HG02678 (cell line): ENCODE measurements around the gene PFKFB2.

Experiments used
- ATAC-seq: cut with Tn5 transposase; IDR thresholded peaks from one replicate; pipeline ENCODE4 v1.9.1; 2021; ENCODE audit warnings: mild to moderate bottlenecking, moderate library complexity; ENCODE audit not compliant: unreplicated experiment

PFKFB2 gene

GRCh38 chr1:207021876-207022596 lies 31.0 kb upstream of the PFKFB2 start:
- ATAC-seq, result no peak

GRCh38 chr1:207022996-207023679 lies 29.9 kb upstream of the PFKFB2 start:
- no peak for ATAC-seq

GRCh38 chr1:207024202-207025145 lies 28.6 kb upstream of the PFKFB2 start:
- ATAC-seq, result no peak

GRCh38 chr1:207025146-207025880 lies 27.8 kb upstream of the PFKFB2 start:
- ATAC-seq, result no peak

GRCh38 chr1:207026104-207026534 lies 27.0 kb upstream of the PFKFB2 start:
- ATAC-seq, result no peak

- ATAC-seq, result no peak
Observed at GRCh38 chr1:207027206-207027777, 25.8 kb upstream of the PFKFB2 start.

GRCh38 chr1:207027921-207028320 lies 25.2 kb upstream of the PFKFB2 start:
- no peak for ATAC-seq

- ATAC-seq, result no peak
Observed at GRCh38 chr1:207028884-207029650, 24.0 kb upstream of the PFKFB2 start.

- ATAC-seq, result no peak
Observed at GRCh38 chr1:207029701-207030521, 23.2 kb upstream of the PFKFB2 start.

- ATAC-seq, result no peak
Observed at GRCh38 chr1:207030522-207031009, 22.5 kb upstream of the PFKFB2 start.

GRCh38 chr1:207031016-207031415 lies 22.1 kb upstream of the PFKFB2 start:
- no peak for ATAC-seq

GRCh38 chr1:207031632-207032264 lies 21.3 kb upstream of the PFKFB2 start:
- no peak for ATAC-seq

- ATAC-seq, result no peak
Observed at GRCh38 chr1:207032528-207033017, 20.5 kb upstream of the PFKFB2 start, which contains the start of gene C1orf116. C1orf116 (minus strand) TSS chr1:207032756; CDS start chr1:207027598, 5,158 bp downstream.

- no peak for ATAC-seq
Observed at GRCh38 chr1:207033302-207033701, 19.8 kb upstream of the PFKFB2 start.

- ATAC-seq, result no peak
Observed at GRCh38 chr1:207034208-207034607, 18.9 kb upstream of the PFKFB2 start.

- ATAC-seq, result no peak
Observed at GRCh38 chr1:207034998-207035397, 18.1 kb upstream of the PFKFB2 start.

GRCh38 chr1:207035877-207036551 lies 17.1 kb upstream of the PFKFB2 start:
- ATAC-seq, result no peak
